Measurements from ENCODE around the gene MYLK3.
"Not testable (repeated sequence)": the region's sequence is repeated elsewhere in the genome, so short reads cannot be mapped to it uniquely, and the experiment has no call there.

MYLK3 gene

GRCh38 chr16:46747777-46748651, at the start of gene MYLK3:
Gene MYLK3, minus strand, starts transcription at chr16:46748344. Its CDS starts 151 bp downstream, at chr16:46748193.
- DNase-seq (ENCODE audit: low read depth): no peak

- DNase-seq (ENCODE audit: low read depth): no peak
Observed at GRCh38 chr16:46797501-46797900, 49.4 kb upstream of the MYLK3 start.

- DNase-seq (ENCODE audit: low read depth): no peak
Observed at GRCh38 chr16:46796764-46797269, 48.7 kb upstream of the MYLK3 start.

- no peak for DNase-seq (ENCODE audit: low read depth)
Observed at GRCh38 chr16:46793841-46794240, 45.7 kb upstream of the MYLK3 start.

GRCh38 chr16:46790599-46791270, 42.6 kb upstream of the MYLK3 start:
- no peak for DNase-seq (ENCODE audit: low read depth)

GRCh38 chr16:46789499-46790414, 41.6 kb upstream of the MYLK3 start:
- peak; percentile 79 for DNase-seq (ENCODE audit: low read depth)

GRCh38 chr16:46788891-46789474, 40.8 kb upstream of the MYLK3 start:
- no peak for DNase-seq (ENCODE audit: low read depth)

- no peak for DNase-seq (ENCODE audit: low read depth)
Observed at GRCh38 chr16:46787909-46788308, 39.8 kb upstream of the MYLK3 start.

- no peak for DNase-seq (ENCODE audit: low read depth)
Observed at GRCh38 chr16:46785076-46785845, 37.1 kb upstream of the MYLK3 start.

GRCh38 chr16:46784569-46784968, 36.4 kb upstream of the MYLK3 start:
- not testable (repeated sequence) for DNase-seq (ENCODE audit: low read depth)

- no peak for DNase-seq (ENCODE audit: low read depth)
Observed at GRCh38 chr16:46783800-46784199, 35.7 kb upstream of the MYLK3 start.

GRCh38 chr16:46782320-46782719, 34.2 kb upstream of the MYLK3 start:
- DNase-seq (ENCODE audit: low read depth): no peak

- DNase-seq (ENCODE audit: low read depth): no peak
Observed at GRCh38 chr16:46777804-46778203, 29.7 kb upstream of the MYLK3 start.

GRCh38 chr16:46775214-46775613, 27.1 kb upstream of the MYLK3 start:
- no peak for DNase-seq (ENCODE audit: low read depth)

GRCh38 chr16:46774743-46775177, 26.6 kb upstream of the MYLK3 start:
- DNase-seq (ENCODE audit: low read depth): no peak

- no peak for DNase-seq (ENCODE audit: low read depth)
Observed at GRCh38 chr16:46772463-46772862, 24.3 kb upstream of the MYLK3 start.

- no peak for DNase-seq (ENCODE audit: low read depth)
Observed at GRCh38 chr16:46768809-46769208, 20.7 kb upstream of the MYLK3 start.

GRCh38 chr16:46765050-46765449, 16.9 kb upstream of the MYLK3 start:
- DNase-seq (ENCODE audit: low read depth): no peak

GRCh38 chr16:46763147-46763546, 15.0 kb upstream of the MYLK3 start:
- DNase-seq (ENCODE audit: low read depth): no peak

GRCh38 chr16:46762583-46762982, 14.4 kb upstream of the MYLK3 start:
- no peak for DNase-seq (ENCODE audit: low read depth)

- DNase-seq (ENCODE audit: low read depth): no peak
Observed at GRCh38 chr16:46759309-46759708, 11.2 kb upstream of the MYLK3 start.
